ENCODE measurements around the gene PXDN.
A peak's percentile ranks its signal among the peaks of the same experiment; 100 is the strongest.

The PXDN gene

GRCh38 chr2:1617425-1618021 is 126.8 kb downstream of the PXDN start:
- Histone ChIP-seq H3K4me1 (ENCODE audit: control insufficient read depth, insufficient read depth, low read length, unreplicated experiment) (peaks cover 11% of the 10 kb centered on the region), H3K27ac (ENCODE audit: low read depth, low read length) (no peak overlapping the region), H3K36me3 (ENCODE audit: insufficient read depth, low read length) (no peaks in the 10 kb centered on the region), H3K79me2 (ENCODE audit: control insufficient read depth, insufficient read depth, low read length, unreplicated experiment) (no peaks in the 10 kb centered on the region), H3K4me3 (ENCODE audit: low read depth, low read length) (no peak overlapping the region), H3K27me3 (ENCODE audit: insufficient read depth, low read length) (no peaks in the 10 kb centered on the region; the same call in 1 of the 2 replicates), H2AFZ (ENCODE audit: low read length, unreplicated experiment) (no peak overlapping the region)

DNA sequence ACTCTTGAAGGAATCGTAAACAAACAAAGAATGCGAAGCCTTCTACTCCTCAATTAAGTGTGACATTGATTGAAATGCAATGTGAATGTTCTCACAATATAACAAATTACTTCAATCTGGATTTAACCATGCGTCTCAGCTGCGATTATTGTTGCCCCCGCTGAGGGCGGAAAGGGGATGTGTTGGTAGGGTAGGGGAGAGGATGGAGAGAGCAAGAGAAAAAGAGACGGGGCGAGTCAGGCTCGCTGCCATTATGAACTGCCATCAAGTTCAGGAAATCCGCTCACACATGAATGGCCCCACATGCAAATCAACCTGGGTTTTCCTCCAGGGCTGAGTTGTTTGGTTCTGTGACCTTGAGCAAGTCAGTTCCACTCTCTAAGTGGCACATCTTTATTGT is 129.8 kb downstream of the PXDN start:
- Histone ChIP-seq H2AFZ (ENCODE audit: low read length, unreplicated experiment) (no peak overlapping the region), H3K36me3 (ENCODE audit: insufficient read depth, low read length) (no peaks in the 10 kb centered on the region), H3K4me3 (ENCODE audit: low read depth, low read length) (no peak overlapping the region), H3K79me2 (ENCODE audit: control insufficient read depth, insufficient read depth, low read length, unreplicated experiment) (no peaks in the 10 kb centered on the region), H3K27me3 (ENCODE audit: insufficient read depth, low read length) (no peaks in the 10 kb centered on the region; the same call in 1 of the 2 replicates), H3K27ac (ENCODE audit: low read depth, low read length) (no peak overlapping the region), H3K4me1 (ENCODE audit: control insufficient read depth, insufficient read depth, low read length, unreplicated experiment) (peaks cover 11% of the 10 kb centered on the region)

- peaks cover 11% of the 10 kb centered on the region for H3K4me1 ChIP-seq (ENCODE audit: control insufficient read depth, insufficient read depth, low read length, unreplicated experiment)
- H3K36me3 ChIP-seq (ENCODE audit: insufficient read depth, low read length): no peaks in the 10 kb centered on the region
- no peak overlapping the region for H2AFZ ChIP-seq (ENCODE audit: low read length, unreplicated experiment)
- no peaks in the 10 kb centered on the region; the same call in 1 of the 2 replicates for H3K27me3 ChIP-seq (ENCODE audit: insufficient read depth, low read length)
- H3K79me2 ChIP-seq (ENCODE audit: control insufficient read depth, insufficient read depth, low read length, unreplicated experiment): no peaks in the 10 kb centered on the region
- H3K4me3 ChIP-seq (ENCODE audit: low read depth, low read length): no peak overlapping the region
- peak overlapping the region; percentile 49 for H3K27ac ChIP-seq (ENCODE audit: low read depth, low read length)
Measured at GRCh38 chr2:1613731-1614354, 130.5 kb downstream of the PXDN start.

DNA sequence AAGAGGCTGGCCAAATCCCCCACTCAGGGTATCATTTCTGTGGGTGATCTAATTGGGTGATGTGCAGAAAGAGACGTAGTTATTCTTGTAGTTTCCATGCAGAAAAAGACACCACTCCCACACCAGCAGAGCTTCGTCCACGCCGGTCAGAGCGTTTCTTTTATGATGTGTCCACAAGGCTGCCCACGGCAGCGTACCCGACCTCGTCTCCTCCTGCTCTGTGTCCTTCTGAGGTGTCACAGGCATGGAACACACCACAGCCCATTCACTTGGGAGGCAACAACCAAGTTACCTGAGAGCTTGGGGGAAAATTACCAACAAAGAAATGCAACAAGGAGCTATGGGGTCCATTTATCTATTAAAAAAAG is 131.3 kb downstream of the PXDN start:
- Histone ChIP-seq H3K4me1 (ENCODE audit: control insufficient read depth, insufficient read depth, low read length, unreplicated experiment) (peaks cover 16% of the 10 kb centered on the region), H3K27me3 (ENCODE audit: insufficient read depth, low read length) (no peaks in the 10 kb centered on the region; the same call in 1 of the 2 replicates), H3K36me3 (ENCODE audit: insufficient read depth, low read length) (no peaks in the 10 kb centered on the region), H3K4me3 (ENCODE audit: low read depth, low read length) (no peak overlapping the region), H3K27ac (ENCODE audit: low read depth, low read length) (no peak overlapping the region), H2AFZ (ENCODE audit: low read length, unreplicated experiment) (no peak overlapping the region), H3K79me2 (ENCODE audit: control insufficient read depth, insufficient read depth, low read length, unreplicated experiment) (no peaks in the 10 kb centered on the region)

DNA sequence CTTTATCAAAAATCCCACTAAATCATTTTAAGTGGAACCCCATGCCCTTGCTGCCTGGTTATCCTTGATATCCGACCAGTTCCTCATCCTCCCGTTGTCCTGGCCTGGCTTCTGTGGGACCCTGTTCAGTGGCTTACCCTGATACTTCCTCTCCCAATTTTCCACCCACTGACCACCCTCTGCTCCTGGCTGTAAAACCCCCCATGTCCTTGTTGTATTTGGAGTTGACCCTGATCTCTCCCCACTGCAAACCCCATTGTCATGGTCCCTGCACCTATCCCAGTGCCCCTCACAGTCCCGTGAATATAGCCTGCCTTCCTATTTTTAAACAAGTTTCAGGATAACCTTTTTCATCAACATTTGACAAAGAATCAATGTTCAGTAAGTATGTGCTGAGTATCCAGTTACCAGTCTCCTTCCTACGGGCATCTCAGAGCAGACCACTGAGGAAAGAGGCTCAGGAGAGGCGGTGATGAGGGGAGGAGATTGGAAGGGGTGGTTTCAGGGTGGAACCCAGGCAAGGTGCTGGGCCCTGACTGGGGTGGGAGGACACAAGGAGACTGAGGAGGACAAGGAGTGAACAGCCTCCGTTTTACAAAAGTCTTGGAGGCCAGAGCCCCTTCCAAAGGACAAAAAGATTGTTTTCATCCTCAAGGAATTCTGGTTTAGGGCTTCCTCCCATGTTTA is 131.8 kb downstream of the PXDN start:
- Histone ChIP-seq H3K4me1 (ENCODE audit: control insufficient read depth, insufficient read depth, low read length, unreplicated experiment) (peaks cover 21% of the 10 kb centered on the region), H3K4me3 (ENCODE audit: low read depth, low read length) (no peak overlapping the region), H3K27ac (ENCODE audit: low read depth, low read length) (no peak overlapping the region), H2AFZ (ENCODE audit: low read length, unreplicated experiment) (no peak overlapping the region), H3K27me3 (ENCODE audit: insufficient read depth, low read length) (no peaks in the 10 kb centered on the region; the same call in 1 of the 2 replicates), H3K79me2 (ENCODE audit: control insufficient read depth, insufficient read depth, low read length, unreplicated experiment) (no peaks in the 10 kb centered on the region), H3K36me3 (ENCODE audit: insufficient read depth, low read length) (no peaks in the 10 kb centered on the region)

DNA sequence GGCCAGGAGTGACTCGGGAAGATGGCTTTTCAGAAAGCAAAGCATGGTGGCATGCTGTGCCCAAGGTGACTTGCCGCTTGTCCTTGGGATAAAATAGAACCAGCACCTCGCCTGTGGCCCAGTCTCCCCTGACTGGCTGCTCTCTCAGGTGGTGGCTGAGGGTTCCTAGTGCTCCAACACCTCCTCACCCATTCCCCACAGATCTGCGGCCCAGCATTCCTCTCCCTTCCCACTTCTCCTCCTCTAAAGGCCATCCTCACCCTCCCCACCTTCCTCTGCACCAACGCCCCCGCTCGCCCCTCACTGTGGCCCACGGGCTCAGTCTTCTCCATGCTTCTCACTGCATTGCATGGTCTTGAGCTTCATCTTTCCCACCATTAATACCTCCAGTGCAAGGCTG is 132.4 kb downstream of the PXDN start:
- H3K4me3 ChIP-seq (ENCODE audit: low read depth, low read length): no peak overlapping the region
- H3K36me3 ChIP-seq (ENCODE audit: insufficient read depth, low read length): no peaks in the 10 kb centered on the region
- no peaks in the 10 kb centered on the region for H3K79me2 ChIP-seq (ENCODE audit: control insufficient read depth, insufficient read depth, low read length, unreplicated experiment)
- H2AFZ ChIP-seq (ENCODE audit: low read length, unreplicated experiment): no peak overlapping the region
- peaks cover 22% of the 10 kb centered on the region for H3K4me1 ChIP-seq (ENCODE audit: control insufficient read depth, insufficient read depth, low read length, unreplicated experiment)
- no peak overlapping the region for H3K27ac ChIP-seq (ENCODE audit: low read depth, low read length)
- no peaks in the 10 kb centered on the region for H3K27me3 ChIP-seq (ENCODE audit: insufficient read depth, low read length)

GRCh38 chr2:1610096-1610485 is 134.2 kb downstream of the PXDN start:
- Histone ChIP-seq H2AFZ (ENCODE audit: low read length, unreplicated experiment) (no peak overlapping the region), H3K79me2 (ENCODE audit: control insufficient read depth, insufficient read depth, low read length, unreplicated experiment) (no peaks in the 10 kb centered on the region), H3K4me1 (ENCODE audit: control insufficient read depth, insufficient read depth, low read length, unreplicated experiment) (peaks cover 32% of the 10 kb centered on the region), H3K4me3 (ENCODE audit: low read depth, low read length) (no peak overlapping the region), H3K36me3 (ENCODE audit: insufficient read depth, low read length) (no peaks in the 10 kb centered on the region), H3K27me3 (ENCODE audit: insufficient read depth, low read length) (no peaks in the 10 kb centered on the region), H3K27ac (ENCODE audit: low read depth, low read length) (no peak overlapping the region)

GRCh38 chr2:1609485-1610095 is 134.7 kb downstream of the PXDN start:
- no peaks in the 10 kb centered on the region for H3K27me3 ChIP-seq (ENCODE audit: insufficient read depth, low read length)
- no peak overlapping the region for H3K4me3 ChIP-seq (ENCODE audit: low read depth, low read length)
- H3K4me1 ChIP-seq (ENCODE audit: control insufficient read depth, insufficient read depth, low read length, unreplicated experiment): peaks cover 33% of the 10 kb centered on the region
- no peak overlapping the region for H2AFZ ChIP-seq (ENCODE audit: low read length, unreplicated experiment)
- no peaks in the 10 kb centered on the region for H3K79me2 ChIP-seq (ENCODE audit: control insufficient read depth, insufficient read depth, low read length, unreplicated experiment)
- no peak overlapping the region for H3K27ac ChIP-seq (ENCODE audit: low read depth, low read length)
- no peaks in the 10 kb centered on the region for H3K36me3 ChIP-seq (ENCODE audit: insufficient read depth, low read length)

DNA sequence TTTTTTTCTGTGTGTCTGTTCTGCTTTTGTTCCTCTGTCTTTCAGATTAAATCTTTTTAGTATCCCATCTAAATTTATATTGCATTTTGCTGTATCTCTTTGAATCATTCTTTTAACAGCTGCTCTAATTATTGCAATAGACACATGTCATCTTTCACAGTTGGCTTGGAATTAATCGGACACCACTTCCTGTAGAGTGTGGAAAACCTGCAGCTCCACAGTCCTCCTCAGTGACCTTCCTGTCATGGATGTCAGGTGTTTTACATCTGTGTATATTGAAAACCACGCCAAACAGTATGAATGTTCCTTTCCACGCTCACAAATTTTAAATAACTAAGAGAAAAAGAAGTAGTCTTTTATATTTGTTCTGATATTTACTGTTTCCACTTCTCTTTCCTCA is 135.3 kb downstream of the PXDN start:
- Histone ChIP-seq H3K27me3 (ENCODE audit: insufficient read depth, low read length) (no peaks in the 10 kb centered on the region), H3K36me3 (ENCODE audit: insufficient read depth, low read length) (no peaks in the 10 kb centered on the region), H3K27ac (ENCODE audit: low read depth, low read length) (no peak overlapping the region), H3K79me2 (ENCODE audit: control insufficient read depth, insufficient read depth, low read length, unreplicated experiment) (no peaks in the 10 kb centered on the region), H2AFZ (ENCODE audit: low read length, unreplicated experiment) (no peak overlapping the region), H3K4me1 (ENCODE audit: control insufficient read depth, insufficient read depth, low read length, unreplicated experiment) (peaks cover 30% of the 10 kb centered on the region), H3K4me3 (ENCODE audit: low read depth, low read length) (no peak overlapping the region)

GRCh38 chr2:1607971-1608688 is 136.2 kb downstream of the PXDN start:
- Histone ChIP-seq H2AFZ (ENCODE audit: low read length, unreplicated experiment) (no peak overlapping the region), H3K4me3 (ENCODE audit: low read depth, low read length) (no peak overlapping the region), H3K27ac (ENCODE audit: low read depth, low read length) (no peak overlapping the region), H3K36me3 (ENCODE audit: insufficient read depth, low read length) (no peaks in the 10 kb centered on the region), H3K4me1 (ENCODE audit: control insufficient read depth, insufficient read depth, low read length, unreplicated experiment) (peaks cover 22% of the 10 kb centered on the region), H3K79me2 (ENCODE audit: control insufficient read depth, insufficient read depth, low read length, unreplicated experiment) (no peaks in the 10 kb centered on the region), H3K27me3 (ENCODE audit: insufficient read depth, low read length) (no peaks in the 10 kb centered on the region)

Data from ACC112 (cell line).